Erythroblast (primary cell): ENCODE measurements around the gene NHLRC4.

Experiments
- GATA1 ChIP-seq: IDR thresholded peaks from 2 replicates; pipeline ENCODE4 v1.6.1; 2011; ENCODE audit warnings: low read depth, mild to moderate bottlenecking, control low read depth, low read length, moderate library complexity
- POLR2A ChIP-seq: IDR thresholded peaks from 2 replicates; pipeline ENCODE4 v1.6.1; 2011; ENCODE audit warnings: mild to moderate bottlenecking, low read length

DNA sequence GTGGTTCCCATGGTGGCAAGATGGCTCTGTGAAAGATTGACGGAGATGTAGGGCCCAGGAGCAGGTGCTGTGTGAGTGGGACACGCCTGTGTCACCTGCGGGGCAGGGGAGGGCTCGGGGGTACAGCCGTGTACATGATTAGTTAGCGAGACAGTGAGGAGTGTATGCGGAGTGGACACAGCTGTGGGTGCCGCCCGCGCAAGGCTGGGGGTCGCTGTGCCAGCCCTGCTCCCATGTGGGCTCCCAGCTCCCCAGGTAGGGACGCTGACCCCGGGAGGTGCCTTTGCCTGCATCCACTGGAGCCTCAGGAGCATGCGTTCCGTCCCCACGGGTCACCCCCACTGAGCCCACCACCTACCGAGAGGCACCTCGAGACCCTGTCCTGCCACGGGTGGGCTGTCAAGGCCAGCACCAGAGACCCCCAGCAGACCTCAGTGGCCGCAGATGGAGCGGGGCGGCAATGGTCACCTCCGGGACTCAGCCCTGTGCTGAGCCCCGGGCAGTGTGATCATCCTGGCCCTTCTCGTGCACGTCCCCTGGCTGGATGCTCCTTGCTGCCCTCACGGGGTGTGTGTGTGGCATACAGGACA is 31.9 kb upstream of the NHLRC4 start:
- no peak for TF ChIP-seq POLR2A
- no peak for TF ChIP-seq GATA1
